Activated CD4-positive, alpha-beta T cell treated with anti-CD3 and anti-CD28 coated beads, Interleukin-2, amount 10 ng/mL, durations not matched to agents 24 days and 14 days (primary cell): ENCODE data around the gene AAK1. TPM values are rescaled to one million over a fixed set of nuclear protein-coding genes. Genes with fewer than 3 reads are reported as not detected.
"Not testable (repeated sequence)": the region's sequence is repeated elsewhere in the genome, so short reads cannot be mapped to it uniquely, and the experiment has no call there.

Source experiments
- DNase-seq: peaks from one replicate; pipeline ENCODE4 v3.0.0; 2022
- H3K27ac Mint-ChIP-seq: one replicate; pipeline ENCODE4 v1.8.0; 2022; ENCODE audit warnings: mild to moderate bottlenecking, mixed read lengths
- H3K27me3 Mint-ChIP-seq: one replicate; pipeline ENCODE4 v1.8.0; 2022; ENCODE audit warnings: mixed read lengths
- H3K36me3 Mint-ChIP-seq: one replicate; pipeline ENCODE4 v1.8.0; 2022; ENCODE audit warnings: low read depth, mild to moderate bottlenecking, mixed read lengths
- H3K4me1 Mint-ChIP-seq: one replicate; pipeline ENCODE4 v1.8.0; 2021; ENCODE audit warnings: mixed read lengths
- H3K4me3 Mint-ChIP-seq: one replicate; pipeline ENCODE4 v1.8.0; 2022; ENCODE audit warnings: mild to moderate bottlenecking, moderate library complexity, mixed read lengths
- H3K9me3 Mint-ChIP-seq: one replicate; pipeline ENCODE4 v1.8.0; 2021; ENCODE audit warnings: mixed read lengths
- intact Hi-C: fragments of 100-400 bp; cut with micrococcal nuclease; formaldehyde crosslinking; loops from one replicate; pipeline ENCODE4 v1.15.1; 2023
- total RNA-seq: library from RNA; stranded (reverse); gene quantifications from 2 replicates; pipeline ENCODE4 v1.2.3, GENCODE V29; 2022

Gene AAK1
- total RNA-seq, 1 donor from 2014 or later, result 86.0 TPM

GRCh38 chr2:69428981-69429380 lies 214.6 kb downstream of the AAK1 start:
- no peaks in the 10 kb centered on the region for H3K9me3 Mint-ChIP-seq
- intact Hi-C loops, result no loop called here
- H3K36me3 Mint-ChIP-seq, result peaks cover 13% of the 10 kb centered on the region

GRCh38 chr2:69424419-69424818 lies 219.1 kb downstream of the AAK1 start:
- no peaks in the 10 kb centered on the region for H3K27me3 Mint-ChIP-seq
- peaks cover 18% of the 10 kb centered on the region for H3K36me3 Mint-ChIP-seq
- intact Hi-C loops, result no loop called here
- H3K4me1 Mint-ChIP-seq, result peaks cover 4% of the 10 kb centered on the region
- H3K4me3 Mint-ChIP-seq, result no peak overlapping the region
- no peak for DNase-seq
- H3K27ac Mint-ChIP-seq, result no peak overlapping the region
- no peaks in the 10 kb centered on the region for H3K9me3 Mint-ChIP-seq

More at GRCh38 chr2:69428981-69429380, 214.6 kb downstream of the AAK1 start:
- Mint-ChIP-seq H3K27me3 (no peaks in the 10 kb centered on the region), H3K4me1 (no peaks in the 10 kb centered on the region), H3K4me3 (no peak overlapping the region), H3K27ac (no peak overlapping the region)
- no peak for DNase-seq

GRCh38 chr2:69422198-69422597 lies 221.3 kb downstream of the AAK1 start:
- no peak overlapping the region for H3K4me3 Mint-ChIP-seq
- H3K4me1 Mint-ChIP-seq, result peaks cover 4% of the 10 kb centered on the region
- no peak overlapping the region for H3K27ac Mint-ChIP-seq
- intact Hi-C loops, result no loop called here
- H3K27me3 Mint-ChIP-seq, result no peaks in the 10 kb centered on the region
- H3K9me3 Mint-ChIP-seq, result no peaks in the 10 kb centered on the region
- H3K36me3 Mint-ChIP-seq, result peaks cover 15% of the 10 kb centered on the region
- no peak for DNase-seq

- peaks cover 13% of the 10 kb centered on the region for H3K36me3 Mint-ChIP-seq
- H3K27ac Mint-ChIP-seq, H3K4me3 Mint-ChIP-seq, H3K4me1 Mint-ChIP-seq, intact Hi-C loops, H3K9me3 Mint-ChIP-seq, DNase-seq, H3K27me3 Mint-ChIP-seq: not testable (repeated sequence)
Observed at GRCh38 chr2:69419111-69419510, 224.4 kb downstream of the AAK1 start.

GRCh38 chr2:69416147-69416546 lies 227.4 kb downstream of the AAK1 start:
- no peak for DNase-seq
- H3K27me3 Mint-ChIP-seq, result no peaks in the 10 kb centered on the region
- H3K27ac Mint-ChIP-seq, result no peak overlapping the region
- peaks cover 12% of the 10 kb centered on the region for H3K36me3 Mint-ChIP-seq
- H3K4me1 Mint-ChIP-seq, result peaks cover 1% of the 10 kb centered on the region
- no peaks in the 10 kb centered on the region for H3K9me3 Mint-ChIP-seq
- H3K4me3 Mint-ChIP-seq, result no peak overlapping the region
- intact Hi-C loops, result no loop called here

Other genes starting within 250 kb of the AAK1 start
- gene NFU1, start 206.3 kb downstream of the AAK1 start, total RNA-seq, result 30.4 and 32.3 TPM in 2 replicates
- gene ANXA4, start 98.4 kb upstream of the AAK1 start, total RNA-seq, result 47.4 and 49.0 TPM in 2 replicates
- gene GMCL1, start 185.9 kb upstream of the AAK1 start, total RNA-seq, result 25.9 and 28.0 TPM in 2 replicates